ENCODE results near the gene BBS9.

BBS9 gene

GRCh38 chr7:33444511-33444910 lies 315.1 kb downstream of the BBS9 start:
- TF ChIP-seq ZFX (IDR thresholded peaks at IDR 0.05) (no peak), CTCF (conservative IDR thresholded peaks at IDR 0.05) (no peak)
- H3K27ac ChIP-seq = no peak overlapping the region

- no peak for TF ChIP-seq ZFX (IDR thresholded peaks at IDR 0.05)
- no peak for TF ChIP-seq CTCF (conservative IDR thresholded peaks at IDR 0.05)
- H3K27ac ChIP-seq = no peak overlapping the region
Observed at GRCh38 chr7:33446551-33446950, 317.2 kb downstream of the BBS9 start.

- TF ChIP-seq CTCF (conservative IDR thresholded peaks at IDR 0.05) = no peak
- no peak for TF ChIP-seq ZFX (IDR thresholded peaks at IDR 0.05)
Observed at GRCh38 chr7:33448035-33448434, 318.7 kb downstream of the BBS9 start.

GRCh38 chr7:33449847-33450246 lies 320.5 kb downstream of the BBS9 start:
- TF ChIP-seq CTCF (conservative IDR thresholded peaks at IDR 0.05) = no peak
- TF ChIP-seq ZFX (IDR thresholded peaks at IDR 0.05) = no peak

More at GRCh38 chr7:33448035-33448434, 318.7 kb downstream of the BBS9 start:
- H3K27ac ChIP-seq = no peak overlapping the region

GRCh38 chr7:33452805-33453502 lies 323.6 kb downstream of the BBS9 start:
- TF ChIP-seq ZFX (IDR thresholded peaks at IDR 0.05) (no peak), CTCF (conservative IDR thresholded peaks at IDR 0.05) (no peak)

More at GRCh38 chr7:33449847-33450246, 320.5 kb downstream of the BBS9 start:
- no peak overlapping the region for H3K27ac ChIP-seq

GRCh38 chr7:33457039-33457438 lies 327.7 kb downstream of the BBS9 start:
- TF ChIP-seq CTCF (conservative IDR thresholded peaks at IDR 0.05) (no peak), ZFX (IDR thresholded peaks at IDR 0.05) (no peak)
- no peak overlapping the region for H3K27ac ChIP-seq

More at GRCh38 chr7:33452805-33453502, 323.6 kb downstream of the BBS9 start:
- no peak overlapping the region for H3K27ac ChIP-seq

GRCh38 chr7:33458581-33458980 lies 329.2 kb downstream of the BBS9 start:
- TF ChIP-seq ZFX (IDR thresholded peaks at IDR 0.05) (no peak), CTCF (conservative IDR thresholded peaks at IDR 0.05) (no peak)
- no peak overlapping the region for H3K27ac ChIP-seq

Data from C4-2B (cell line).